Sigmoid colon (tissue), 7 donors: ENCODE data around the gene HOXA5. TPM values are rescaled to one million over a fixed set of nuclear protein-coding genes. Genes with fewer than 3 reads are reported as not detected.

ENCODE experiments used
- DNase-seq: peaks from one replicate; pipeline ENCODE4 v3.0.0-alpha.2; 2019
- H3K27ac ChIP-seq, 4 donors: fragments of 200-600 bp; sonication (generic); one replicate each; pipeline ENCODE4 v1.5.1; 2016 to 2019; ENCODE audit warnings: mild to moderate bottlenecking in 1 of 4
- H3K27me3 ChIP-seq, 3 donors: fragments of 200-600 bp; sonication (generic); one replicate each; pipeline ENCODE4 v1.5.1; 2019; ENCODE audit warnings: mild to moderate bottlenecking in 1 of 3
- H3K36me3 ChIP-seq, 4 donors: fragments of 200-600 bp; sonication (generic); one replicate each; pipeline ENCODE4 v1.5.1; 2016 to 2019
- H3K4me1 ChIP-seq, 4 donors: fragments of 200-600 bp; sonication (generic); one replicate each; pipeline ENCODE4 v1.5.1; 2017 to 2019
- H3K4me3 ChIP-seq, 4 donors: fragments of 200-600 bp; sonication (generic); one replicate each; pipeline ENCODE4 v1.5.1; 2017 to 2019; ENCODE audit warnings: mild to moderate bottlenecking in 2 of 4, moderate library complexity in 1 of 4
- H3K9me3 ChIP-seq, 4 donors: fragments of 200-600 bp in 3 of 4; sonication (generic) in 3 of 4; one replicate each; pipeline versions ENCODE4 v1.5.1 to v1.6.1; 2013 to 2019
- EP300 ChIP-seq, 4 donors: sonication (generic); formaldehyde crosslinking; IDR thresholded peaks; one replicate each; pipeline ENCODE4 v1.6.1; 2017; ENCODE audit warnings: antibody characterized with exemption in 4 of 4
- POLR2A ChIP-seq, 2 donors: fragments of 450-650 bp; IDR thresholded peaks; one replicate each; pipeline ENCODE4 v1.6.1; 2016; ENCODE audit warnings: antibody characterized with exemption in 2 of 2, mild to moderate bottlenecking in 2 of 2, moderate library complexity in 2 of 2
- POLR2AphosphoS5 ChIP-seq, 4 donors: sonication (generic); formaldehyde crosslinking; IDR thresholded peaks; one replicate each; pipeline ENCODE4 v1.6.1; 2017; ENCODE audit warnings: antibody characterized with exemption in 4 of 4
- WGBS, 2 donors: extraction: QIAGEN DNeasy Blood & Tissue Kit; methylation state at CpG; one replicate each; pipeline ENCODE4 v1.1.7; 2013; 5-methylcytosine and 5-hydroxymethylcytosine counted together
- intact Hi-C: fragments of 100-400 bp; cut with DNase I; formaldehyde crosslinking; loops from one replicate; pipeline ENCODE4 v1.15.1; 2023
- polyA plus RNA-seq, 3 donors: library from polyadenylated mRNA; stranded (reverse); fragments of 200-250 nt; gene quantifications; one replicate each; pipeline ENCODE4 v1.2.3, GENCODE V29; 2013
- total RNA-seq, 4 donors: library from RNA; depleted of rRNA; stranded (reverse); fragments of >200 nt; gene quantifications; one replicate each; pipeline ENCODE4 v1.1.0, GENCODE V29; 2016
- TF ChIP-seq, protein P1 (sequence below), 4 experiments: fragments of 450-650 bp in 3 of 4; fragments of 200-600 bp in 1 of 4; IDR thresholded peaks; one replicate each; pipeline ENCODE4 v1.5.1; 2016 to 2019; ENCODE audit warnings: antibody characterized with exemption in 4 of 4, mild to moderate bottlenecking in 3 of 4, moderate library complexity in 2 of 4
- donor health status: healthy with polysubstance abuse.
- donor health status: Bipolar disorder and iron deficiency.
- donor health status: healthy.

Gene HOXA5
- total and polyA plus RNA-seq, 7 donors: 3.2 to 14.3 (median 10.2) TPM

DNA sequence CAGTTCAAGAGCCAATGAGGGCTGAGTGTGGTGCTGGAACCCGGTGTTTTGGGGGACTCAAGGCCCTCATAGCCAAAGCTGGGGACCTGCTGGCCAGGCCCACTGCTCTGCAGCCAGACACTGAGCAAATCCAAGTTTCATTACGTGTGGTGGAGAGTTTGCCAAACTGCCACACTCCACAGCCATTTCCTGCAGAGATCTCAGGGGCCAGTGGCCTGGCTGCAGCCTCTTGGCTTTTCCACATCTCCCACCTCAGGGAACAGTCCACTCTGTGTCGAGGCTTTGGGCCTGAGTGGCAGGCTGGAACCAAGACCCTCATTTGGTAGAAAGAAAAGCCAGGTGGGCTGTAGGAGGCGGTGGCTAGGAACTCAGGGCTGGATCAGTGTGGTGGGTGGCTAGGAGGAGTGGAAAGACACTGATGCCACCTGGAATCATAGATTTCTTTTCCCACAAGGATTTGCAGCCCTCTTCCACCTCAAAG is 38.4 kb upstream of the HOXA5 start:
- peak; percentile 72 for DNase-seq
- intact Hi-C loops: no loop called here
- H3K27ac ChIP-seq: peak overlapping the region in 3 of 4 donors; percentile 97 to 98 (median 98)
- peaks cover 3 to 52% (median 35%) of the 10 kb centered on the region in 4 donors for H3K4me1 ChIP-seq
- H3K4me3 ChIP-seq: peak overlapping the region in 3 of 4 donors; percentile 8 to 76 (median 72)
- 29 to 71% methylated on average over 4 of the region's 4 CpGs for WGBS, 2 donors
- no peaks in the 10 kb centered on the region for H3K36me3 ChIP-seq
- H3K9me3 ChIP-seq: no peaks in the 10 kb centered on the region
- H3K27me3 ChIP-seq: peaks cover 0 to 11% (median 0%) of the 10 kb centered on the region in 3 donors
- TF ChIP-seq EP300 (IDR thresholded peaks at IDR 0.05) (no peak), POLR2AphosphoS5 (IDR thresholded peaks at IDR 0.05) (peak in 2 of 4 donors; percentile 5 to 20), POLR2A (IDR thresholded peaks at IDR 0.05) (no peak)
- TF ChIP-seq, protein P1, sequence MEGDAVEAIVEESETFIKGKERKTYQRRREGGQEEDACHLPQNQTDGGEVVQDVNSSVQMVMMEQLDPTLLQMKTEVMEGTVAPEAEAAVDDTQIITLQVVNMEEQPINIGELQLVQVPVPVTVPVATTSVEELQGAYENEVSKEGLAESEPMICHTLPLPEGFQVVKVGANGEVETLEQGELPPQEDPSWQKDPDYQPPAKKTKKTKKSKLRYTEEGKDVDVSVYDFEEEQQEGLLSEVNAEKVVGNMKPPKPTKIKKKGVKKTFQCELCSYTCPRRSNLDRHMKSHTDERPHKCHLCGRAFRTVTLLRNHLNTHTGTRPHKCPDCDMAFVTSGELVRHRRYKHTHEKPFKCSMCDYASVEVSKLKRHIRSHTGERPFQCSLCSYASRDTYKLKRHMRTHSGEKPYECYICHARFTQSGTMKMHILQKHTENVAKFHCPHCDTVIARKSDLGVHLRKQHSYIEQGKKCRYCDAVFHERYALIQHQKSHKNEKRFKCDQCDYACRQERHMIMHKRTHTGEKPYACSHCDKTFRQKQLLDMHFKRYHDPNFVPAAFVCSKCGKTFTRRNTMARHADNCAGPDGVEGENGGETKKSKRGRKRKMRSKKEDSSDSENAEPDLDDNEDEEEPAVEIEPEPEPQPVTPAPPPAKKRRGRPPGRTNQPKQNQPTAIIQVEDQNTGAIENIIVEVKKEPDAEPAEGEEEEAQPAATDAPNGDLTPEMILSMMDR (IDR thresholded peaks at IDR 0.05): no peak

DNA sequence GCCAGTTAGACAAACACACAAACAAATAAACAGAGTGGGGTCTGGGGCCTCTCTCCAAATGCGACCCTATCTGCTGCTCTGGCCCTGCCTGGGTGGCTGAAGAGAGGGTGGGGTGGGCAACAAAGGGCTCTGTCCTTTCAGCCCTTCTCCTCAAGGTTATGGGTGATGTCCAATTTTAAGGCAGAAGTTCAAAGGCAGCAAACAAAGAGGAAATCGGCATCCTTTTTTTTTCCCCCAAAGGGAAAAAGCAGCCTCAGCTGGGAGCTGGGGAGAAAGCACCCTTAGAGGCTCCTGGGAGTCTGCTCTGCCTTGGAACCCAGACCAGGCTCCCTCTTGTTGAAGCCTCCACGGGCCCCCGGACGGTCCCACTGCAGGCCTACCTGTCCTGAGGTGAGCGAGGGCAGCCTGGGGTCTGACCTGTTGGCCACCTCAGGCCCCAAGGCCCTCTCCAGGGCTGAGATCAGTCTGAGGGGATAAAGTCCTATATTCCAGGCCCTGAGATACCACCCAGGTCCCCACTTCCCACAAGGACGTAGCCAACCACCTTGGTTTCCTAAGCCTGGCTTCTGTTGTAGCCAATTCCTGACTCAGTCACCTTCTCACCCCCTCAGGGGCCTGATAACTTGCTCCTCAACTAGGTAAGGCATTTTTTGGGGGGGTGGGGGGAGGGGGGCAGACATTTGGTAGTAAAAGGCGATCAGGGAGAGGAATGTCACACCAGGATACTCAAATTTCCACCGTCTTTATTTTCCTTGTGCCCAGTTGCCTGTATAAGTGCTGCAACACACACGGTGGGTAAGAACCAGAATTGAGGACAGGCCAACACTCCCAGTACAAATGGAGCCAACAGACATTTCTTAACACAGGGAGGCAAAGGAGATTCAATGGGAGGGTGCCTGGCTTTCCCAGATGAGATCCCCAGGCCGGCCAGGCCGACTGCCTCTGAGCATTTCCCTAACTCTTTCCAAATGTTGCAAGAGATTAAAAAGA is 37.2 kb upstream of the HOXA5 start:
- intact Hi-C loops: no loop called here
- 34 to 65% methylated on average over 12 of the region's 12 CpGs for whole genome bisulfite sequencing, 2 donors
- Histone ChIP-seq H3K27me3 (peaks cover 0 to 11% (median 0%) of the 10 kb centered on the region in 3 donors), H3K4me1 (peaks cover 3 to 50% (median 39%) of the 10 kb centered on the region in 4 donors), H3K9me3 (no peaks in the 10 kb centered on the region), H3K36me3 (no peaks in the 10 kb centered on the region), H3K4me3 (peak overlapping the region; percentile 48 to 85 (median 82)), H3K27ac (peak overlapping the region in 3 of 4 donors; percentile 97 to 98 (median 98))
- peak; percentile 80 for DNase-seq
- no peak for TF ChIP-seq POLR2AphosphoS5 (IDR thresholded peaks at IDR 0.05)
- TF ChIP-seq POLR2A (IDR thresholded peaks at IDR 0.05): no peak
- TF ChIP-seq EP300 (IDR thresholded peaks at IDR 0.05): no peak
- TF ChIP-seq, protein P1 (IDR thresholded peaks at IDR 0.05): no peak

DNA sequence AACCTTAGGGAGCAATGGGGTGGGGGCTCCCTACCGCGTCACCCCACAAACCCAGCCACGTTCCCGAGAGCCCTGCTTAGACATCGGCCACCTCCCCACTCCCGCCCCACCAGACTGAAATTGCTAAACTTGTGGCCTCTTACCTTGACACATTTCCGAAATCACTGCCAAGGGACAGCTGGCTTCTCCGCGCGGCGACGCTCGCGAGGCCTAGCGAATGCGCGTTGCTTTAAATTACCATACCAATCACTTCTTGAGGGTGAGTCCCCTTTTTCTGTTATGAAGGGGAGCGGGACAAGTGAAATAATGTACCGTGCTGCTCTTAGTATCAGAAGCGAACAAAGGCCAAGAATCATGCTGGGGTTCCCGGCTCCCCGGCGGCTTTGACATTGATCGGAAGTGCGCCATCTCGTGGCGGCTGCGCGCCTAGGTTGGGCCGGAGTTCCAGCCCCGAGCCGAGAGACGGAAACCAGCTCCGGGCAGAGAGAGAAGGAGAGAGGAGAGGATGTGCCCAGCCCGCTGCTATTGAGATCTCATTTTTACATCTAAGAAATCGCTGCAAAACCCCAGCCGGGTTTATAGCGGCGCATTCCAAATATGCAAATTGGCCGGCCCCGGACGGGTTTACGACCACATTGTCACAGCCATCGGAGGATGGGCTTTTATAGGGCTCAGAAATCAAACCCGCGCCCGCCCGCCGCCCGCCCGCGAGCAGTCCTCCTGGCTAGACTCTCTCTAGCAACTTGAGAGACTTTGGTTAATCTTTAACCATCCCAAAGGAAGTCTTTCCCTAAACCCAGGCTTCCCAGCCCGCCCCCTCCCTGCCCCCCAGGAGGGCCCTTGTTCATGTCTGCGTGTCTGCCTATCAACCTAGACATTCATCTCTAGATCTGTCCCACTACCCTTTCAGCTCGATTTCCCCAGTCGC is 36.3 kb upstream of the HOXA5 start:
- WGBS, 2 donors: 4 to 13% methylated on average over 56 of the region's 56 CpGs
- Histone ChIP-seq H3K27ac (peak overlapping the region in 3 of 4 donors; percentile 97 to 98 (median 98)), H3K9me3 (no peaks in the 10 kb centered on the region), H3K36me3 (no peaks in the 10 kb centered on the region), H3K4me3 (peak overlapping the region; percentile 48 to 85 (median 82)), H3K27me3 (peaks cover 0 to 9% (median 0%) of the 10 kb centered on the region in 3 donors), H3K4me1 (peaks cover 3 to 56% (median 46%) of the 10 kb centered on the region in 4 donors)
- intact Hi-C loops: no loop called here
- TF ChIP-seq EP300 (IDR thresholded peaks at IDR 0.05) (no peak), POLR2AphosphoS5 (IDR thresholded peaks at IDR 0.05) (peak; percentile 65 to 84 (median 70)), POLR2A (IDR thresholded peaks at IDR 0.05) (peak; percentile 53 to 60)
- TF ChIP-seq, protein P1 (IDR thresholded peaks at IDR 0.05): peak in 3 of 4 experiments; percentile 89 to 96 (median 92)
- DNase-seq: peak; percentile 93

DNA sequence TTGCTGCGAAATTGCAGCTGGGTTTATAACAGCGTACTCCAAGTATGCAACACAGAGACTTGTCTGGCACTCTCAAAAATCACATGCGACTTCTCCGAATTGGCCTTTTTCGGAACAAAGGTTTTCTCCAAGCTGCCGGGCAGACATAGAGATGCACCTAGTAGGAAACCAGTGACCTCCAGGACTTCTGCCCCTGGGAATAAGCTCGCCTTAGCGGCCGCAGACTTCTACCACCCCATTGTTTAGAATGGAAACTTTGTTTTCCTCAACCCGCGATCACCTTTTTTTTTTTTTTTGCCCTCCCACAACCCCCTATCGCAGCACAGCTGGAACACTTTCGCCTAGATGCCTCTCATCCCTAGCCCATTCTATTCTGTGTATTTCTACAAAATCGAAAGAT is 35.5 kb upstream of the HOXA5 start:
- Histone ChIP-seq H3K27ac (peak overlapping the region in 3 of 4 donors; percentile 97 to 98 (median 98)), H3K27me3 (peaks cover 0 to 6% (median 0%) of the 10 kb centered on the region in 3 donors), H3K4me1 (peaks cover 3 to 63% (median 49%) of the 10 kb centered on the region in 4 donors), H3K9me3 (no peaks in the 10 kb centered on the region), H3K4me3 (peak overlapping the region; percentile 48 to 85 (median 82)), H3K36me3 (no peaks in the 10 kb centered on the region)
- peak; percentile 65 for DNase-seq
- TF ChIP-seq POLR2AphosphoS5 (IDR thresholded peaks at IDR 0.05): no peak
- no peak for TF ChIP-seq POLR2A (IDR thresholded peaks at IDR 0.05)
- TF ChIP-seq, protein P1 (IDR thresholded peaks at IDR 0.05): no peak
- TF ChIP-seq EP300 (IDR thresholded peaks at IDR 0.05): no peak
- WGBS, 2 donors: 13 to 51% methylated on average over 14 of the region's 14 CpGs
- intact Hi-C loops: no loop called here
